GM13977 (cell line): ENCODE results near the gene ARHGEF16.

Source experiments
- DNase-seq: peaks from one replicate; pipeline ENCODE4 v3.0.0; 2012; ENCODE audit warnings: low spot score
- CTCF ChIP-seq: IDR thresholded peaks from 2 replicates; pipeline ENCODE4 v1.5.1; 2012; ENCODE audit warnings: mild to moderate bottlenecking, control low read depth; ENCODE audit not compliant: insufficient read depth; ENCODE audit errors: extremely low read depth, missing control alignments
- in situ Hi-C: fragments of 300-500 bp; cut with MboI; formaldehyde crosslinking; loops from one replicate; pipeline ENCODE4 v1.12.0; 2022; ENCODE audit warnings: low sequenced_read_pairs, low pct_unique_long_range_greater_than_20kb, mixed read lengths, inconsistent platforms; ENCODE audit not compliant: unreplicated experiment

ARHGEF16 gene

GRCh38 chr1:3506041-3506440, 51.6 kb downstream of the ARHGEF16 start:
- no peak for DNase-seq
- no peak for TF ChIP-seq CTCF
- in situ Hi-C loops = no loop called here

GRCh38 chr1:3506943-3507342, 52.5 kb downstream of the ARHGEF16 start:
- in situ Hi-C loops = no loop called here
- no peak for TF ChIP-seq CTCF

GRCh38 chr1:3507636-3508275, 53.3 kb downstream of the ARHGEF16 start:
- TF ChIP-seq CTCF = no peak
- in situ Hi-C loops = no loop called here
- DNase-seq = no peak

More at GRCh38 chr1:3506943-3507342, 52.5 kb downstream of the ARHGEF16 start:
- no peak for DNase-seq

- in situ Hi-C loops = no loop called here
- no peak for DNase-seq
- TF ChIP-seq CTCF = no peak
Observed at GRCh38 chr1:3508757-3509415, 54.4 kb downstream of the ARHGEF16 start.

- in situ Hi-C loops = no loop called here
- TF ChIP-seq CTCF = no peak
- no peak for DNase-seq
Observed at GRCh38 chr1:3509721-3510120, 55.3 kb downstream of the ARHGEF16 start.

GRCh38 chr1:3510136-3510955, 55.9 kb downstream of the ARHGEF16 start:
- in situ Hi-C loops = no loop called here
- TF ChIP-seq CTCF = no peak
- no peak for DNase-seq
